Kidney epithelial cell (primary cell): Measurements from ENCODE around the gene BDKRB2. TPM values are rescaled to one million over a fixed set of nuclear protein-coding genes. Genes with fewer than 3 reads are reported as not detected.

Experiments used
- DNase-seq: peaks from one replicate; pipeline ENCODE4 v3.0.0-alpha.2; 2010; ENCODE audit warnings: low read depth
- H3K27me3 ChIP-seq: 2 replicates; pipeline ENCODE4 v1.6.0; 2011; ENCODE audit warnings: low read length; ENCODE audit not compliant: control insufficient read depth, insufficient read depth
- H3K36me3 ChIP-seq: 2 replicates; pipeline ENCODE4 v1.5.1; 2011; ENCODE audit warnings: low read length; ENCODE audit not compliant: control insufficient read depth, insufficient read depth
- H3K4me3 ChIP-seq: 2 replicates; pipeline ENCODE4 v1.5.1; 2011; ENCODE audit warnings: low read depth, mild to moderate bottlenecking, control low read depth, low read length
- total RNA-seq: library from RNA; depleted of rRNA; stranded (reverse); fragments of >200 nt; gene quantifications from 2 replicates; pipeline ENCODE4 v1.2.3, GENCODE V29; 2015
- TF ChIP-seq, protein P1 (sequence below): IDR thresholded peaks from 2 replicates; pipeline ENCODE4 v1.5.1; 2011; ENCODE audit warnings: mild to moderate bottlenecking, moderate library complexity, low read length, control low read depth, inconsistent platforms; ENCODE audit not compliant: insufficient read depth, poor library complexity, severe bottlenecking

Gene BDKRB2
- total RNA-seq, 1 donor from 2014 or later, result 1.2 TPM

DNA sequence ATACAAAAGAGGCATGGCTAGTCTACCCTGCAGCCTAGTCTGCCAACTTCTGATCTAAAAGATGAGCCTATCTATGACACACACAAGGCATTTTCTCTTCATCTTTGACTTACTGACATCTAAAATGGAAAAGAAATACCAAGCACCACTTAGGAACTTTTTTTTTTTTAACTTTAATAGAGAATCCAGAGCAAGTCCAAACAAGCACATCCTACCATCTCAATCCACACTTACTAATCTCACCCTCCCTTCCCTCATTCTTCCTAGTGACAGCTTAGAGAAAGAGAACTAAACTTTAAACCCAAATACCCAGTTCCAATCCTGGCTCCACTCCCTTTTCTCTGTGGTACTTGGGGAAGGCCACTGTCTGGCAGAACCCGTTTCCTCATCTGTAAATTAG lies 83.2 kb downstream of the BDKRB2 start:
- peaks cover 1% of the 10 kb centered on the region for H3K36me3 ChIP-seq

More for the DNA sequence above, 83.2 kb downstream of the BDKRB2 start:
- Histone ChIP-seq H3K27me3 (no peaks in the 10 kb centered on the region), H3K4me3 (no peak overlapping the region)
- no peak for DNase-seq
- TF ChIP-seq, protein P1, sequence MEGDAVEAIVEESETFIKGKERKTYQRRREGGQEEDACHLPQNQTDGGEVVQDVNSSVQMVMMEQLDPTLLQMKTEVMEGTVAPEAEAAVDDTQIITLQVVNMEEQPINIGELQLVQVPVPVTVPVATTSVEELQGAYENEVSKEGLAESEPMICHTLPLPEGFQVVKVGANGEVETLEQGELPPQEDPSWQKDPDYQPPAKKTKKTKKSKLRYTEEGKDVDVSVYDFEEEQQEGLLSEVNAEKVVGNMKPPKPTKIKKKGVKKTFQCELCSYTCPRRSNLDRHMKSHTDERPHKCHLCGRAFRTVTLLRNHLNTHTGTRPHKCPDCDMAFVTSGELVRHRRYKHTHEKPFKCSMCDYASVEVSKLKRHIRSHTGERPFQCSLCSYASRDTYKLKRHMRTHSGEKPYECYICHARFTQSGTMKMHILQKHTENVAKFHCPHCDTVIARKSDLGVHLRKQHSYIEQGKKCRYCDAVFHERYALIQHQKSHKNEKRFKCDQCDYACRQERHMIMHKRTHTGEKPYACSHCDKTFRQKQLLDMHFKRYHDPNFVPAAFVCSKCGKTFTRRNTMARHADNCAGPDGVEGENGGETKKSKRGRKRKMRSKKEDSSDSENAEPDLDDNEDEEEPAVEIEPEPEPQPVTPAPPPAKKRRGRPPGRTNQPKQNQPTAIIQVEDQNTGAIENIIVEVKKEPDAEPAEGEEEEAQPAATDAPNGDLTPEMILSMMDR, result no peak

Other genes with a start within 250 kb of the BDKRB2 start
- 5.6 and 8.4 TPM in 2 replicates for gene C14orf132, start 165.5 kb upstream of the BDKRB2 start, total RNA-seq
- gene BDKRB1, start 51.4 kb downstream of the BDKRB2 start, total RNA-seq, result 0.17 TPM in 1 of 2 replicates, not detected in the other
- gene ATG2B, start 158.5 kb downstream of the BDKRB2 start, total RNA-seq, result 12.0 and 13.1 TPM in 2 replicates
- 42.8 and 45.9 TPM in 2 replicates for gene GSKIP, start 158.7 kb downstream of the BDKRB2 start, total RNA-seq
- gene AK7, start 187.3 kb downstream of the BDKRB2 start, total RNA-seq, result 3.7 and 6.5 TPM in 2 replicates